ENCODE data around the gene SCO1. TPM values are rescaled to one million over a fixed set of nuclear protein-coding genes. Genes with fewer than 3 reads are reported as not detected.
A peak's percentile ranks its signal among the peaks of the same experiment; 100 is the strongest.

Gene SCO1
- total RNA-seq, 1 experiment from 2014 or later, result 60.3 TPM

DNA sequence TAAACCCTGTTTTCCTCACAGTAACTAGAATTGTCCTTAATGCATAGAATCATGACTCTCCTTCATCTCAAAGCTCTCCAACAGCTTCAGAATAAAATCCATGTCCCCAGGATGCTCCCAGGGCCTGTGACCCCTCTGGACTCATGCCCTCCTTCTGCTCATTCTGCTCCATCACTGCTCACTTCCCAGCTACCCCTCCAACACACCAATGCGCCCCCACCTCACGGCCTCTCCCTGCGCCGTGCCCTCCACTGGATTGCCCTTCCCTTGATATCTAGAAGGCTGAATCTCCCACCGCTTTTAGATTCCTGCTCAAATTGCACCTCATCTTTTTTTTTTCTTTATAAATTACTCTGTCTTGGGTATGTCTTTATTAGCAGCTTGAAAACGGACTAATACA is 45.1 kb upstream of the SCO1 start:
- Mint-ChIP-seq H3K9me3 (no peaks in the 10 kb centered on the region), H3K4me3 (no peak overlapping the region), H3K27me3 (ENCODE audit: low read depth) (no peaks in the 10 kb centered on the region; the same call in 1 of the 2 replicates), H3K4me1 (peaks cover 0 to 9% of the 10 kb centered on the region in 2 experiments; a peak in 1 of 4 replicates), H3K27ac (peak overlapping the region in 1 of 3 experiments; percentile 35; a peak in 1 of 7 replicates), H3K36me3 (ENCODE audit: insufficient read depth in 1 of 3, low read depth in 3 of 3) (peaks cover 0 to 1% (median 0%) of the 10 kb centered on the region in 3 experiments; a peak in 1 of 7 replicates)
- no peak overlapping the region for H2BK5ac ChIP-seq (ENCODE audit: insufficient read length, low read length)
- no peak overlapping the region for H4K91ac ChIP-seq (ENCODE audit: insufficient read length, low read depth, low read length)
- no peak overlapping the region for H3K4ac ChIP-seq (ENCODE audit: low read depth, low read length)
- no peak overlapping the region for H3K27ac ChIP-seq (ENCODE audit: insufficient read length, low read depth, low read length)
- no peaks in the 10 kb centered on the region for H3K4me1 ChIP-seq (ENCODE audit: insufficient read depth, low read length)
- H3K27me3 ChIP-seq (ENCODE audit: insufficient read depth, low read length), result no peaks in the 10 kb centered on the region
- no peak for DNase-seq
- no peak overlapping the region for H3K56ac ChIP-seq (ENCODE audit: insufficient read length, low read depth, low read length)
- H2BK20ac ChIP-seq (ENCODE audit: low read depth, low read length, poor library complexity, severe bottlenecking), result no peak overlapping the region
- no peaks in the 10 kb centered on the region for H3K9me3 ChIP-seq (ENCODE audit: control insufficient read depth, low read depth, low read length)
- no peak overlapping the region for H4K5ac ChIP-seq (ENCODE audit: insufficient read length, low read depth, low read length)
- no peaks in the 10 kb centered on the region for H3K23me2 ChIP-seq (ENCODE audit: insufficient read length, low read depth, low read length, poor library complexity, severe bottlenecking)
- no peak overlapping the region for H3K23ac ChIP-seq (ENCODE audit: insufficient read length, low read depth, low read length)
- H2AFZ ChIP-seq (ENCODE audit: low read length), result no peak overlapping the region
- H3K9ac ChIP-seq (ENCODE audit: extremely low read depth, insufficient read length, low read length), result no peak overlapping the region
- no peak overlapping the region for H2BK12ac ChIP-seq (ENCODE audit: insufficient read length, low read depth, low read length)
- H4K20me1 ChIP-seq (ENCODE audit: control insufficient read depth, insufficient read depth, insufficient read length), result no peaks in the 10 kb centered on the region
- no peak overlapping the region for H3T11ph ChIP-seq (ENCODE audit: low read length)
- no peak overlapping the region for H3K18ac ChIP-seq (ENCODE audit: insufficient read length, low read depth, low read length)
- no peak overlapping the region for H3K14ac ChIP-seq (ENCODE audit: insufficient read depth, low read length)
- H3K79me2 ChIP-seq (ENCODE audit: insufficient read depth, low read length), result no peaks in the 10 kb centered on the region
- no peak overlapping the region for H2BK120ac ChIP-seq (ENCODE audit: low read depth, low read length, poor library complexity, severe bottlenecking)
- no peaks in the 10 kb centered on the region for H3K79me1 ChIP-seq (ENCODE audit: insufficient read depth, low read depth, low read length, poor library complexity, severe bottlenecking)
- H4K8ac ChIP-seq (replicated peaks; ENCODE audit: insufficient read length, low read depth, low read length), result no peak overlapping the region
- H2AK5ac ChIP-seq (ENCODE audit: insufficient read length, low read length), result no peak overlapping the region
- no peak overlapping the region for H3K4me2 ChIP-seq (ENCODE audit: insufficient read depth, insufficient read length, low read length)
- WGBS (ENCODE audit: extremely low coverage, insufficient read length, low lambda C conversion rate), result no CpG with 5 or more reads among the region's 6 CpGs
- H2BK15ac ChIP-seq (ENCODE audit: low read depth, low read length), result no peak overlapping the region
- TF ChIP-seq, protein P1, sequence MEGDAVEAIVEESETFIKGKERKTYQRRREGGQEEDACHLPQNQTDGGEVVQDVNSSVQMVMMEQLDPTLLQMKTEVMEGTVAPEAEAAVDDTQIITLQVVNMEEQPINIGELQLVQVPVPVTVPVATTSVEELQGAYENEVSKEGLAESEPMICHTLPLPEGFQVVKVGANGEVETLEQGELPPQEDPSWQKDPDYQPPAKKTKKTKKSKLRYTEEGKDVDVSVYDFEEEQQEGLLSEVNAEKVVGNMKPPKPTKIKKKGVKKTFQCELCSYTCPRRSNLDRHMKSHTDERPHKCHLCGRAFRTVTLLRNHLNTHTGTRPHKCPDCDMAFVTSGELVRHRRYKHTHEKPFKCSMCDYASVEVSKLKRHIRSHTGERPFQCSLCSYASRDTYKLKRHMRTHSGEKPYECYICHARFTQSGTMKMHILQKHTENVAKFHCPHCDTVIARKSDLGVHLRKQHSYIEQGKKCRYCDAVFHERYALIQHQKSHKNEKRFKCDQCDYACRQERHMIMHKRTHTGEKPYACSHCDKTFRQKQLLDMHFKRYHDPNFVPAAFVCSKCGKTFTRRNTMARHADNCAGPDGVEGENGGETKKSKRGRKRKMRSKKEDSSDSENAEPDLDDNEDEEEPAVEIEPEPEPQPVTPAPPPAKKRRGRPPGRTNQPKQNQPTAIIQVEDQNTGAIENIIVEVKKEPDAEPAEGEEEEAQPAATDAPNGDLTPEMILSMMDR (conservative IDR thresholded peaks at IDR 0.05), result no peak
